GM12865 (cell line): Measurements from ENCODE around the gene TBC1D8.

Experiments used
- DNase-seq: peaks from one replicate; pipeline ENCODE4 v3.0.0; 2010; ENCODE audit warnings: low read depth
- H3K4me3 ChIP-seq: 2 replicates; pipeline ENCODE4 v1.5.1; 2011; ENCODE audit warnings: mild to moderate bottlenecking, low read depth, low read length, control low read depth
- CTCF ChIP-seq: IDR thresholded peaks from 2 replicates; pipeline ENCODE4 v1.5.1; 2011; ENCODE audit warnings: low read length, control low read depth, low read depth, inconsistent platforms; ENCODE audit not compliant: insufficient read depth; ENCODE audit errors: missing control alignments

Gene TBC1D8

GRCh38 chr2:101119431-101119830 is 31.8 kb downstream of the TBC1D8 start:
- TF ChIP-seq CTCF = no peak
- no peak for DNase-seq

GRCh38 chr2:101116841-101117552 is 34.2 kb downstream of the TBC1D8 start:
- TF ChIP-seq CTCF = no peak
- no peak overlapping the region for H3K4me3 ChIP-seq
- no peak for DNase-seq

More at GRCh38 chr2:101119431-101119830, 31.8 kb downstream of the TBC1D8 start:
- H3K4me3 ChIP-seq = no peak overlapping the region

GRCh38 chr2:101116348-101116747 is 34.8 kb downstream of the TBC1D8 start:
- TF ChIP-seq CTCF = no peak
- no peak overlapping the region for H3K4me3 ChIP-seq
- no peak for DNase-seq

- no peak overlapping the region for H3K4me3 ChIP-seq
- no peak for TF ChIP-seq CTCF
- no peak for DNase-seq
These were observed 35.5 kb downstream of the TBC1D8 start for GRCh38 chr2:101115664-101116063.

- no peak for TF ChIP-seq CTCF
- DNase-seq = peak; percentile 25
- H3K4me3 ChIP-seq = no peak overlapping the region
These were observed 36.4 kb downstream of the TBC1D8 start for GRCh38 chr2:101114815-101115214.

GRCh38 chr2:101114268-101114783 is 36.9 kb downstream of the TBC1D8 start:
- DNase-seq = no peak
- H3K4me3 ChIP-seq = no peak overlapping the region

More at GRCh38 chr2:101114268-101114783, 36.9 kb downstream of the TBC1D8 start:
- TF ChIP-seq CTCF = no peak
